H9 (cell line): ENCODE results near the gene MALRD1. TPM values are rescaled to one million over a fixed set of nuclear protein-coding genes. Genes with fewer than 3 reads are reported as not detected.

ENCODE experiments used
- DNase-seq: peaks from one replicate; pipeline ENCODE4 v3.0.0-alpha.2; 2017
- H2AFZ ChIP-seq: one replicate; pipeline ENCODE4 v1.6.1; 2013; ENCODE audit warnings: mild to moderate bottlenecking, low read length, control low read depth, moderate library complexity
- H2AK5ac ChIP-seq: 2 replicates; pipeline ENCODE4 v1.6.1; 2013; ENCODE audit warnings: low read length, control low read depth, mixed read lengths; ENCODE audit not compliant: insufficient read length
- H2BK120ac ChIP-seq: one replicate; pipeline ENCODE4 v1.6.1; 2013; ENCODE audit warnings: low read depth, mild to moderate bottlenecking, low read length, control low read depth, inconsistent platforms; ENCODE audit not compliant: poor library complexity, severe bottlenecking
- H2BK12ac ChIP-seq: 2 replicates; pipeline ENCODE4 v1.6.1; 2013; ENCODE audit warnings: low read length, control low read depth, mixed read lengths, low read depth; ENCODE audit not compliant: insufficient read length
- H2BK15ac ChIP-seq: 2 replicates; pipeline ENCODE4 v1.6.1; 2013; ENCODE audit warnings: low read depth, low read length, control low read depth
- H2BK20ac ChIP-seq: one replicate; pipeline ENCODE4 v1.6.1; 2013; ENCODE audit warnings: low read depth, mild to moderate bottlenecking, low read length, control low read depth, inconsistent platforms; ENCODE audit not compliant: poor library complexity, severe bottlenecking
- H2BK5ac ChIP-seq: 2 replicates; pipeline ENCODE4 v1.6.1; 2013; ENCODE audit warnings: low read length, control low read depth, mixed read lengths; ENCODE audit not compliant: insufficient read length
- H3K14ac ChIP-seq: 2 replicates; pipeline ENCODE4 v1.6.1; 2013; ENCODE audit warnings: low read length, control low read depth; ENCODE audit not compliant: insufficient read depth
- H3K18ac ChIP-seq: 2 replicates; pipeline ENCODE4 v1.6.1; 2013; ENCODE audit warnings: low read depth, mild to moderate bottlenecking, mixed read lengths, low read length, control low read depth; ENCODE audit not compliant: insufficient read length
- H3K23ac ChIP-seq: 2 replicates; pipeline ENCODE4 v1.6.1; 2013; ENCODE audit warnings: low read length, control low read depth, mixed read lengths, low read depth; ENCODE audit not compliant: insufficient read length
- H3K23me2 ChIP-seq: 2 replicates; pipeline ENCODE4 v1.6.1; 2013; ENCODE audit warnings: low read depth, mild to moderate bottlenecking, mixed read lengths, low read length, control low read depth; ENCODE audit not compliant: insufficient read length, poor library complexity, severe bottlenecking
- H3K27ac ChIP-seq: 2 replicates; pipeline ENCODE4 v1.5.1; 2013; ENCODE audit warnings: low read length, control low read depth, mixed read lengths, low read depth; ENCODE audit not compliant: insufficient read length
- H3K27me3 ChIP-seq: 2 replicates; pipeline ENCODE4 v1.6.1; 2013; ENCODE audit warnings: low read length, control low read depth, inconsistent platforms; ENCODE audit not compliant: insufficient read depth
- H3K4ac ChIP-seq: 2 replicates; pipeline ENCODE4 v1.6.1; 2013; ENCODE audit warnings: low read depth, mild to moderate bottlenecking, control low read depth, inconsistent platforms, low read length, moderate library complexity
- H3K4me1 ChIP-seq: 2 replicates; pipeline ENCODE4 v1.6.1; 2013; ENCODE audit warnings: low read length, control low read depth, inconsistent platforms; ENCODE audit not compliant: insufficient read depth
- H3K4me2 ChIP-seq: 2 replicates; pipeline ENCODE4 v1.6.1; 2013; ENCODE audit warnings: low read length, control low read depth, mixed read lengths; ENCODE audit not compliant: insufficient read length, insufficient read depth
- H3K56ac ChIP-seq: 2 replicates; pipeline ENCODE4 v1.6.1; 2013; ENCODE audit warnings: low read depth, mild to moderate bottlenecking, mixed read lengths, low read length, control low read depth; ENCODE audit not compliant: insufficient read length
- H3K79me1 ChIP-seq: 2 replicates; pipeline ENCODE4 v1.6.1; 2013; ENCODE audit warnings: low read depth, mild to moderate bottlenecking, moderate library complexity, low read length, control low read depth, inconsistent platforms; ENCODE audit not compliant: insufficient read depth, poor library complexity, severe bottlenecking
- H3K79me2 ChIP-seq: 2 replicates; pipeline ENCODE4 v1.6.1; 2013; ENCODE audit warnings: low read length, control low read depth, inconsistent platforms; ENCODE audit not compliant: insufficient read depth
- H3K9ac ChIP-seq: 2 replicates; pipeline ENCODE4 v1.6.1; 2013; ENCODE audit warnings: low read length, control low read depth, mixed read lengths; ENCODE audit not compliant: insufficient read length; ENCODE audit errors: extremely low read depth
- H3K9me3 ChIP-seq: one replicate; pipeline ENCODE4 v1.6.1; 2013; ENCODE audit warnings: low read depth, low read length, inconsistent platforms; ENCODE audit not compliant: control insufficient read depth
- H3T11ph ChIP-seq: one replicate; pipeline ENCODE4 v1.6.1; 2013; ENCODE audit warnings: mild to moderate bottlenecking, low read length, control low read depth, inconsistent platforms
- H4K20me1 ChIP-seq: one replicate; pipeline ENCODE4 v1.6.1; 2013; ENCODE audit not compliant: control insufficient read depth, insufficient read length, insufficient read depth
- H4K5ac ChIP-seq: 2 replicates; pipeline ENCODE4 v1.6.1; 2013; ENCODE audit warnings: low read depth, mild to moderate bottlenecking, mixed read lengths, low read length, control low read depth; ENCODE audit not compliant: insufficient read length
- H4K8ac ChIP-seq: replicated peaks from 2 replicates; pipeline ENCODE4 v1.6.1; 2013; ENCODE audit warnings: low read length, control low read depth, mixed read lengths, low read depth; ENCODE audit not compliant: insufficient read length
- H4K91ac ChIP-seq: 2 replicates; pipeline ENCODE4 v1.6.1; 2013; ENCODE audit warnings: low read depth, mild to moderate bottlenecking, moderate library complexity, mixed read lengths, low read length, control low read depth; ENCODE audit not compliant: insufficient read length
- H3K27ac Mint-ChIP-seq, 3 experiments: 2 replicates in 2 of 3; 3 replicates in 1 of 3; pipeline ENCODE4 v1.8.0; 2020 to 2021; ENCODE audit warnings: mixed read lengths in 3 of 3, mild to moderate bottlenecking in 1 of 3, moderate library complexity in 1 of 3
- H3K27me3 Mint-ChIP-seq: 2 replicates; pipeline ENCODE4 v1.8.0; 2021; ENCODE audit warnings: low read depth, mild to moderate bottlenecking, moderate library complexity, mixed read lengths
- H3K36me3 Mint-ChIP-seq, 3 experiments: 2 replicates in 2 of 3; 3 replicates in 1 of 3; pipeline ENCODE4 v1.8.0; 2020 to 2021; ENCODE audit warnings: low read depth in 3 of 3, mixed read lengths in 3 of 3; ENCODE audit not compliant: insufficient read depth in 1 of 3
- H3K4me1 Mint-ChIP-seq, 2 experiments: 2 replicates each; pipeline ENCODE4 v1.8.0; 2020; ENCODE audit warnings: mixed read lengths in 2 of 2
- H3K4me3 Mint-ChIP-seq, 2 experiments: 2 replicates in 1 of 2; 3 replicates in 1 of 2; pipeline ENCODE4 v1.8.0; 2020 to 2021; ENCODE audit warnings: mild to moderate bottlenecking in 2 of 2, mixed read lengths in 2 of 2, moderate library complexity in 1 of 2
- H3K9me3 Mint-ChIP-seq, 2 experiments: 2 replicates in 1 of 2; 3 replicates in 1 of 2; pipeline ENCODE4 v1.8.0; 2020; ENCODE audit warnings: mild to moderate bottlenecking in 2 of 2, mixed read lengths in 2 of 2, moderate library complexity in 1 of 2
- WGBS: extraction: QIAGEN DNeasy Blood & Tissue Kit; methylation state at CpG from one replicate; pipeline ENCODE4 v1.1.7; 2013; ENCODE audit warnings: missing lambda C conversion rate, low lambda C conversion rate, mixed read lengths; ENCODE audit not compliant: insufficient read length; ENCODE audit errors: extremely low coverage; 5-methylcytosine and 5-hydroxymethylcytosine counted together
- total RNA-seq: library from RNA; stranded (reverse); gene quantifications from 2 replicates; pipeline ENCODE4 v1.2.1, GENCODE V29; 2021
- TF ChIP-seq, protein P1 (sequence below): fragments of 200-600 bp; sonication (generic); conservative IDR thresholded peaks from 3 replicates; pipeline ENCODE4 v1.8.0; 2021; ENCODE audit warnings: antibody characterized with exemption, mild to moderate bottlenecking

The MALRD1 gene
- total RNA-seq, 1 experiment from 2014 or later = 0.20 TPM

DNA sequence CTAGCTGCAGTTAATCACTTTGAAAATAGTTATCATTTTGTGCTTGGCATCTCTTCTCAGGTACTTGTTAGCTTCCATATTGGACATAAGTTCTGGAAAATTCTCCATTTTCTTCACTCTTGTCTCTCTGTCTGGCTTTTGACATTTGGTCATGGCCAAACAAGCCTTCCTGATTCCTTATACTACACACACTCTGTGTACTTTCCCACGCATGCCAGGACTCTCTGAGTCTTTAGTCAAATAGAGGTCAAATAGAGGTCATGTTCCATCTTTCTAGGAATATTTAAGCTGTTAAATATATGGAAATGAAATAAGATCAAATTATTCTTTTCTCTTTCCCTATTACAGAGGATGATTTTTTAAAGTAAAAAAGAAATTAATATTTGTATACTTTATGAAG lies 532.1 kb downstream of the MALRD1 start:
- Mint-ChIP-seq H3K27me3 (no peaks in the 10 kb centered on the region), H3K4me1 (peaks cover 4% of the 10 kb centered on the region in 2 experiments; a peak in 3 of 4 replicates), H3K36me3 (peaks cover 0 to 2% (median 2%) of the 10 kb centered on the region in 3 experiments; a peak in 4 of 7 replicates), H3K9me3 (peaks cover 1 to 4% of the 10 kb centered on the region in 2 experiments; a peak in 2 of 5 replicates), H3K4me3 (no peak overlapping the region), H3K27ac (no peak overlapping the region)
- WGBS = no CpG with 5 or more reads among the region's 1 CpG
- Histone ChIP-seq H3K56ac (no peak overlapping the region), H2BK5ac (no peak overlapping the region), H4K20me1 (no peaks in the 10 kb centered on the region), H3K9me3 (no peaks in the 10 kb centered on the region), H3K4me2 (no peak overlapping the region), H3K18ac (no peak overlapping the region), H2BK12ac (no peak overlapping the region), H3K14ac (no peak overlapping the region), H2BK20ac (no peak overlapping the region), H3K4ac (no peak overlapping the region), H3K9ac (no peak overlapping the region), H3K79me1 (no peaks in the 10 kb centered on the region), H2BK120ac (no peak overlapping the region), H2BK15ac (no peak overlapping the region), H3T11ph (no peak overlapping the region), H3K23ac (no peak overlapping the region), H2AK5ac (no peak overlapping the region), H4K5ac (no peak overlapping the region), H3K27ac (no peak overlapping the region), H3K23me2 (no peaks in the 10 kb centered on the region), H2AFZ (no peak overlapping the region), H3K27me3 (no peaks in the 10 kb centered on the region), H4K8ac (no peak overlapping the region), H4K91ac (no peak overlapping the region), H3K4me1 (no peaks in the 10 kb centered on the region), H3K79me2 (no peaks in the 10 kb centered on the region)
- DNase-seq = no peak
- TF ChIP-seq, protein P1, sequence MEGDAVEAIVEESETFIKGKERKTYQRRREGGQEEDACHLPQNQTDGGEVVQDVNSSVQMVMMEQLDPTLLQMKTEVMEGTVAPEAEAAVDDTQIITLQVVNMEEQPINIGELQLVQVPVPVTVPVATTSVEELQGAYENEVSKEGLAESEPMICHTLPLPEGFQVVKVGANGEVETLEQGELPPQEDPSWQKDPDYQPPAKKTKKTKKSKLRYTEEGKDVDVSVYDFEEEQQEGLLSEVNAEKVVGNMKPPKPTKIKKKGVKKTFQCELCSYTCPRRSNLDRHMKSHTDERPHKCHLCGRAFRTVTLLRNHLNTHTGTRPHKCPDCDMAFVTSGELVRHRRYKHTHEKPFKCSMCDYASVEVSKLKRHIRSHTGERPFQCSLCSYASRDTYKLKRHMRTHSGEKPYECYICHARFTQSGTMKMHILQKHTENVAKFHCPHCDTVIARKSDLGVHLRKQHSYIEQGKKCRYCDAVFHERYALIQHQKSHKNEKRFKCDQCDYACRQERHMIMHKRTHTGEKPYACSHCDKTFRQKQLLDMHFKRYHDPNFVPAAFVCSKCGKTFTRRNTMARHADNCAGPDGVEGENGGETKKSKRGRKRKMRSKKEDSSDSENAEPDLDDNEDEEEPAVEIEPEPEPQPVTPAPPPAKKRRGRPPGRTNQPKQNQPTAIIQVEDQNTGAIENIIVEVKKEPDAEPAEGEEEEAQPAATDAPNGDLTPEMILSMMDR = no peak
